Testis (tissue), 2 donors: ENCODE data around the gene SPA17.

Experiments used
- POLR2A ChIP-seq: fragments of 450-650 bp; IDR thresholded peaks from one replicate; pipeline ENCODE4 v1.6.1; 2017; ENCODE audit warnings: antibody characterized with exemption, mild to moderate bottlenecking, moderate library complexity
- TF ChIP-seq, protein P1 (sequence below), 3 experiments: fragments of 450-650 bp in 2 of 3; fragments of 200-600 bp in 1 of 3; sonication (generic) in 1 of 3; IDR thresholded peaks; one replicate each; pipeline ENCODE4 v1.5.1; 2016 to 2019; ENCODE audit warnings: antibody characterized with exemption in 3 of 3, mild to moderate bottlenecking in 2 of 3, moderate library complexity in 1 of 3

DNA sequence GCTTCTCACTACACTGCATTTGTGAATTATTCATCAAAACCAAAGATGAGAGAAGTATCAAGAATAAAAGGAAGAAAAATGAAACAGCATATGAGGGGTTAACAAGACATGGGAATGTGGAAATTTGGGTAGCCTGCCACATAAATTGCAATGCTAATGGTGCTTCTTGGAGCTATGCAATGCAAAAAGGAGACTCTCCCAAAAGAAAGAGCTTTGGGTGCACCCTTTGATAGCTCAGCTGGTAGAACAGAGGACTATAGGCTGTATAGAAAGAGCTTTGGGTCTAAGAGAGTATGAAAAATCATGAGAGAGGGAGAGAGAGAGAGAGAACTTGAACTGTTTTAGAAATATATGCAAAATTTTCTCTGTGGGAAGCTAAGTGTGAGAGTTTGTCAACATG lies 26.3 kb downstream of the SPA17 start:
- TF ChIP-seq, protein P1, sequence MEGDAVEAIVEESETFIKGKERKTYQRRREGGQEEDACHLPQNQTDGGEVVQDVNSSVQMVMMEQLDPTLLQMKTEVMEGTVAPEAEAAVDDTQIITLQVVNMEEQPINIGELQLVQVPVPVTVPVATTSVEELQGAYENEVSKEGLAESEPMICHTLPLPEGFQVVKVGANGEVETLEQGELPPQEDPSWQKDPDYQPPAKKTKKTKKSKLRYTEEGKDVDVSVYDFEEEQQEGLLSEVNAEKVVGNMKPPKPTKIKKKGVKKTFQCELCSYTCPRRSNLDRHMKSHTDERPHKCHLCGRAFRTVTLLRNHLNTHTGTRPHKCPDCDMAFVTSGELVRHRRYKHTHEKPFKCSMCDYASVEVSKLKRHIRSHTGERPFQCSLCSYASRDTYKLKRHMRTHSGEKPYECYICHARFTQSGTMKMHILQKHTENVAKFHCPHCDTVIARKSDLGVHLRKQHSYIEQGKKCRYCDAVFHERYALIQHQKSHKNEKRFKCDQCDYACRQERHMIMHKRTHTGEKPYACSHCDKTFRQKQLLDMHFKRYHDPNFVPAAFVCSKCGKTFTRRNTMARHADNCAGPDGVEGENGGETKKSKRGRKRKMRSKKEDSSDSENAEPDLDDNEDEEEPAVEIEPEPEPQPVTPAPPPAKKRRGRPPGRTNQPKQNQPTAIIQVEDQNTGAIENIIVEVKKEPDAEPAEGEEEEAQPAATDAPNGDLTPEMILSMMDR (IDR thresholded peaks at IDR 0.05): no peak
- TF ChIP-seq POLR2A: no peak
